Colonic mucosa (tissue), 4 donors: ENCODE data around the gene LYPD5. TPM values are rescaled to one million over a fixed set of nuclear protein-coding genes. Genes with fewer than 3 reads are reported as not detected.

Experiments
- DNase-seq: peaks from one replicate; pipeline ENCODE4 v3.0.0-alpha.2; 2020
- H3K27ac ChIP-seq: fragments of 200-600 bp; one replicate; pipeline ENCODE4 v1.8.0; 2021
- H3K27me3 ChIP-seq: fragments of 200-600 bp; one replicate; pipeline ENCODE4 v1.8.0; 2021
- H3K36me3 ChIP-seq: fragments of 200-600 bp; one replicate; pipeline ENCODE4 v1.8.0; 2021
- H3K4me1 ChIP-seq: fragments of 200-600 bp; one replicate; pipeline ENCODE4 v1.8.0; 2021; ENCODE audit warnings: mild to moderate bottlenecking
- H3K4me3 ChIP-seq: fragments of 200-600 bp; one replicate; pipeline ENCODE4 v1.8.0; 2021
- H3K9ac ChIP-seq, 2 donors: one replicate each; pipeline ENCODE4 v1.7.0; 2013; ENCODE audit warnings: control low read depth in 2 of 2, low read depth in 2 of 2, low read length in 2 of 2
- H3K9me3 ChIP-seq: fragments of 200-600 bp; one replicate; pipeline ENCODE4 v1.8.0; 2021
- CTCF ChIP-seq: fragments of 200-600 bp; IDR thresholded peaks from one replicate; pipeline ENCODE4 v1.8.0; 2022; ENCODE audit warnings: antibody characterized with exemption, mild to moderate bottlenecking
- intact Hi-C: fragments of 100-400 bp; cut with DNase I; formaldehyde crosslinking; loops from one replicate; pipeline ENCODE4 v1.14.1; 2022
- total RNA-seq, 2 donors: library from RNA; stranded (reverse); fragmentation: NEBNext Ultra II Directional in 1 of 2; extraction: Animal tissue kit (Norgen Biotek cat#: 25700) in 1 of 2; gene quantifications; one replicate each; pipeline ENCODE4 v1.2.1, GENCODE V29; 2021
- donor health status: healthy.
- donor health status: DM: no; HTN: no; CAD: no.
- donor health status: DM: no; HTN: no; CAD: no.

The LYPD5 gene
- total RNA-seq, 2 donors from 2014 or later = 3.3 to 3.9 TPM

- TF ChIP-seq CTCF = no peak
- no peaks in the 10 kb centered on the region for H3K36me3 ChIP-seq
- H3K4me3 ChIP-seq = no peak overlapping the region
- peak overlapping the region; percentile 0 to 69 for H3K9ac ChIP-seq
- no peaks in the 10 kb centered on the region for H3K27me3 ChIP-seq
- peaks cover 14% of the 10 kb centered on the region for H3K4me1 ChIP-seq
- no peaks in the 10 kb centered on the region for H3K9me3 ChIP-seq
- no peak for DNase-seq
- H3K27ac ChIP-seq = peak overlapping the region; percentile 3
- intact Hi-C loops = loop anchor here (2.0 kb wide), 1 partner anchor 37 kb away; no protein-coding TSS in a partner anchor
Observed at GRCh38 chr19:43783636-43784035, 18.6 kb downstream of the LYPD5 start.

GRCh38 chr19:43782689-43783231, 19.5 kb downstream of the LYPD5 start:
- Histone ChIP-seq H3K9me3 (no peaks in the 10 kb centered on the region), H3K9ac (peak overlapping the region in 1 of 2 donors; percentile 67), H3K27ac (no peak overlapping the region), H3K27me3 (no peaks in the 10 kb centered on the region), H3K4me3 (no peak overlapping the region), H3K36me3 (no peaks in the 10 kb centered on the region), H3K4me1 (peaks cover 20% of the 10 kb centered on the region)
- intact Hi-C loops = no loop called here
- DNase-seq = peak; percentile 85
- no peak for TF ChIP-seq CTCF

GRCh38 chr19:43782311-43782660, 20.0 kb downstream of the LYPD5 start:
- no peaks in the 10 kb centered on the region for H3K27me3 ChIP-seq
- no peak for DNase-seq
- no peak overlapping the region for H3K27ac ChIP-seq
- TF ChIP-seq CTCF = no peak
- no peak overlapping the region for H3K4me3 ChIP-seq
- H3K9ac ChIP-seq = peak overlapping the region in 1 of 2 donors; percentile 67
- peaks cover 24% of the 10 kb centered on the region for H3K4me1 ChIP-seq
- intact Hi-C loops = no loop called here
- H3K36me3 ChIP-seq = no peaks in the 10 kb centered on the region
- no peaks in the 10 kb centered on the region for H3K9me3 ChIP-seq

GRCh38 chr19:43781630-43782310, 20.5 kb downstream of the LYPD5 start:
- Histone ChIP-seq H3K9me3 (no peaks in the 10 kb centered on the region), H3K27me3 (no peaks in the 10 kb centered on the region), H3K4me1 (peaks cover 24% of the 10 kb centered on the region), H3K27ac (no peak overlapping the region), H3K9ac (peak overlapping the region in 1 of 2 donors; percentile 67), H3K36me3 (no peaks in the 10 kb centered on the region), H3K4me3 (no peak overlapping the region)
- no peak for DNase-seq
- no peak for TF ChIP-seq CTCF
- intact Hi-C loops = no loop called here

GRCh38 chr19:43780706-43781525, 21.3 kb downstream of the LYPD5 start, which contains the start of gene KCNN4:
KCNN4 (minus strand) TSS chr19:43780973; CDS start chr19:43780861, 112 bp downstream.
- peak; percentile 81 for DNase-seq
- Histone ChIP-seq H3K4me3 (peak within 1 kb of the TSS; percentile 38), H3K27me3 (no peaks in the 10 kb centered on the region), H3K4me1 (peaks cover 24% of the 10 kb centered on the region), H3K27ac (peak within 1 kb of the TSS; percentile 72), H3K9me3 (no peaks in the 10 kb centered on the region), H3K36me3 (no peaks in the 10 kb centered on the region), H3K9ac (peak within 1 kb of the TSS; percentile 52 to 83)
- no peak for TF ChIP-seq CTCF
- intact Hi-C loops = no loop called here
